ENCODE measurements around the gene EHBP1.

EHBP1 gene

GRCh38 chr2:62964050-62964449 lies 258.5 kb downstream of the EHBP1 start:
- no peak for DNase-seq (ENCODE audit: low spot score)

- DNase-seq (ENCODE audit: low spot score), result no peak
Observed at GRCh38 chr2:62964671-62965070, 259.2 kb downstream of the EHBP1 start.

- no peak for DNase-seq (ENCODE audit: low spot score)
Observed at GRCh38 chr2:62966991-62967390, 261.5 kb downstream of the EHBP1 start.

- DNase-seq (ENCODE audit: low spot score), result no peak
Observed at GRCh38 chr2:62968168-62968567, 262.7 kb downstream of the EHBP1 start.

GRCh38 chr2:62968668-62969067 lies 263.2 kb downstream of the EHBP1 start:
- DNase-seq (ENCODE audit: low spot score), result no peak

- DNase-seq (ENCODE audit: low spot score), result no peak
Observed at GRCh38 chr2:62971936-62972335, 266.4 kb downstream of the EHBP1 start.

- no peak for DNase-seq (ENCODE audit: low spot score)
Observed at GRCh38 chr2:62972601-62973000, 267.1 kb downstream of the EHBP1 start.

GRCh38 chr2:62974999-62975398 lies 269.5 kb downstream of the EHBP1 start:
- no peak for DNase-seq (ENCODE audit: low spot score)

- no peak for DNase-seq (ENCODE audit: low spot score)
Observed at GRCh38 chr2:62991605-62992004, 286.1 kb downstream of the EHBP1 start.

GRCh38 chr2:62992561-62992960 lies 287.0 kb downstream of the EHBP1 start:
- DNase-seq (ENCODE audit: low spot score), result no peak

GRCh38 chr2:62994206-62994605 lies 288.7 kb downstream of the EHBP1 start:
- no peak for DNase-seq (ENCODE audit: low spot score)

GRCh38 chr2:62996534-62997186 lies 291.1 kb downstream of the EHBP1 start:
- no peak for DNase-seq (ENCODE audit: low spot score)

GRCh38 chr2:62998949-62999348 lies 293.4 kb downstream of the EHBP1 start:
- DNase-seq (ENCODE audit: low spot score), result no peak

- DNase-seq (ENCODE audit: low spot score), result no peak
Observed at GRCh38 chr2:62999905-63000304, 294.4 kb downstream of the EHBP1 start.

- no peak for DNase-seq (ENCODE audit: low spot score)
Observed at GRCh38 chr2:63000801-63001200, 295.3 kb downstream of the EHBP1 start.

- DNase-seq (ENCODE audit: low spot score), result no peak
Observed at GRCh38 chr2:63001576-63001975, 296.1 kb downstream of the EHBP1 start.

- DNase-seq (ENCODE audit: low spot score), result no peak
Observed at GRCh38 chr2:63003351-63003750, 297.8 kb downstream of the EHBP1 start.

GRCh38 chr2:63007813-63008458 lies 302.4 kb downstream of the EHBP1 start:
- DNase-seq (ENCODE audit: low spot score), result no peak

GRCh38 chr2:63008838-63009237 lies 303.3 kb downstream of the EHBP1 start:
- no peak for DNase-seq (ENCODE audit: low spot score)

- DNase-seq (ENCODE audit: low spot score), result no peak
Observed at GRCh38 chr2:63009490-63009889, 304.0 kb downstream of the EHBP1 start.

GRCh38 chr2:63012541-63012940 lies 307.0 kb downstream of the EHBP1 start:
- no peak for DNase-seq (ENCODE audit: low spot score)

- DNase-seq (ENCODE audit: low spot score), result peak; percentile 43
Observed at GRCh38 chr2:63013438-63013837, 307.9 kb downstream of the EHBP1 start.

GRCh38 chr2:63015389-63015788 lies 309.9 kb downstream of the EHBP1 start:
- no peak for DNase-seq (ENCODE audit: low spot score)

- no peak for DNase-seq (ENCODE audit: low spot score)
Observed at GRCh38 chr2:63018439-63018838, 312.9 kb downstream of the EHBP1 start.
